ENCODE data around the gene OS9. TPM values are rescaled to one million over a fixed set of nuclear protein-coding genes. Genes with fewer than 3 reads are reported as not detected.
"Not testable (repeated sequence)": the region's sequence is repeated elsewhere in the genome, so short reads cannot be mapped to it uniquely, and the experiment has no call there.

Gene OS9
- total RNA-seq, 1 experiment from 2014 or later, result 72.6 TPM

- H3K27ac ChIP-seq (ENCODE audit: low read length), result no peak overlapping the region
- H3K79me2 ChIP-seq (ENCODE audit: low read length), result no peaks in the 10 kb centered on the region
- no peaks in the 10 kb centered on the region for H3K36me3 ChIP-seq (ENCODE audit: insufficient read depth, low read length)
- H3K4me2 ChIP-seq (ENCODE audit: low read depth, low read length, poor library complexity, severe bottlenecking), result no peak overlapping the region
- no peak overlapping the region for H3K4me3 ChIP-seq (ENCODE audit: low read length)
- H3K9me2 ChIP-seq (replicated peaks; ENCODE audit: insufficient read depth, low read length), result no peaks in the 10 kb centered on the region
- H3K9ac ChIP-seq (ENCODE audit: low read length), result no peak overlapping the region
- H3K9me3 ChIP-seq (ENCODE audit: low read length), result peaks cover 7% of the 10 kb centered on the region
- DNase-seq, result no peak
- H2AFZ ChIP-seq (ENCODE audit: low read length), result no peak overlapping the region
- no peaks in the 10 kb centered on the region for H3K4me1 ChIP-seq (ENCODE audit: low read length)
- H3K27me3 ChIP-seq (ENCODE audit: low read length), result no peaks in the 10 kb centered on the region
- no peaks in the 10 kb centered on the region for H4K20me1 ChIP-seq (ENCODE audit: insufficient read depth, low read depth, low read length)
Measured at GRCh38 chr12:57658890-57659289, 35.0 kb upstream of the OS9 start.

GRCh38 chr12:57661376-57661775, 32.6 kb upstream of the OS9 start:
- Histone ChIP-seq H3K4me1 (ENCODE audit: low read length) (no peaks in the 10 kb centered on the region), H3K4me2 (ENCODE audit: low read depth, low read length, poor library complexity, severe bottlenecking) (no peak overlapping the region), H3K79me2 (ENCODE audit: low read length) (no peaks in the 10 kb centered on the region), H2AFZ (ENCODE audit: low read length) (no peak overlapping the region), H4K20me1 (ENCODE audit: insufficient read depth, low read depth, low read length) (no peaks in the 10 kb centered on the region), H3K9ac (ENCODE audit: low read length) (no peak overlapping the region), H3K4me3 (ENCODE audit: low read length) (no peak overlapping the region), H3K27me3 (ENCODE audit: low read length) (no peaks in the 10 kb centered on the region), H3K36me3 (ENCODE audit: insufficient read depth, low read length) (no peaks in the 10 kb centered on the region), H3K9me2 (replicated peaks; ENCODE audit: insufficient read depth, low read length) (no peaks in the 10 kb centered on the region), H3K9me3 (ENCODE audit: low read length) (peaks cover 7% of the 10 kb centered on the region), H3K27ac (ENCODE audit: low read length) (no peak overlapping the region)
- peak; percentile 27 for DNase-seq

- H3K4me2 ChIP-seq (ENCODE audit: low read depth, low read length, poor library complexity, severe bottlenecking); H3K27me3 ChIP-seq (ENCODE audit: low read length); H3K4me1 ChIP-seq (ENCODE audit: low read length); DNase-seq; H3K36me3 ChIP-seq (ENCODE audit: insufficient read depth, low read length); H2AFZ ChIP-seq (ENCODE audit: low read length); H3K4me3 ChIP-seq (ENCODE audit: low read length); H3K79me2 ChIP-seq (ENCODE audit: low read length); H3K9me3 ChIP-seq (ENCODE audit: low read length); H3K27ac ChIP-seq (ENCODE audit: low read length); H4K20me1 ChIP-seq (ENCODE audit: insufficient read depth, low read depth, low read length); H3K9ac ChIP-seq (ENCODE audit: low read length); H3K9me2 ChIP-seq (replicated peaks; ENCODE audit: insufficient read depth, low read length): not testable (repeated sequence)
Measured at GRCh38 chr12:57665066-57665820, 28.7 kb upstream of the OS9 start.

- Histone ChIP-seq H4K20me1 (ENCODE audit: insufficient read depth, low read depth, low read length) (no peaks in the 10 kb centered on the region), H3K79me2 (ENCODE audit: low read length) (no peaks in the 10 kb centered on the region), H3K9me3 (ENCODE audit: low read length) (no peaks in the 10 kb centered on the region), H3K9ac (ENCODE audit: low read length) (no peak overlapping the region), H2AFZ (ENCODE audit: low read length) (no peak overlapping the region), H3K36me3 (ENCODE audit: insufficient read depth, low read length) (no peaks in the 10 kb centered on the region), H3K9me2 (replicated peaks; ENCODE audit: insufficient read depth, low read length) (no peaks in the 10 kb centered on the region), H3K4me3 (ENCODE audit: low read length) (no peak overlapping the region), H3K27ac (ENCODE audit: low read length) (no peak overlapping the region), H3K4me2 (ENCODE audit: low read depth, low read length, poor library complexity, severe bottlenecking) (no peak overlapping the region), H3K27me3 (ENCODE audit: low read length) (no peaks in the 10 kb centered on the region), H3K4me1 (ENCODE audit: low read length) (no peaks in the 10 kb centered on the region)
- no peak for DNase-seq
Measured at GRCh38 chr12:57666897-57667296, 27.0 kb upstream of the OS9 start.

GRCh38 chr12:57669691-57670090, 24.2 kb upstream of the OS9 start:
- H3K79me2 ChIP-seq (ENCODE audit: low read length); H2AFZ ChIP-seq (ENCODE audit: low read length); H3K4me2 ChIP-seq (ENCODE audit: low read depth, low read length, poor library complexity, severe bottlenecking); H4K20me1 ChIP-seq (ENCODE audit: insufficient read depth, low read depth, low read length); H3K36me3 ChIP-seq (ENCODE audit: insufficient read depth, low read length); H3K9me2 ChIP-seq (replicated peaks; ENCODE audit: insufficient read depth, low read length); H3K27me3 ChIP-seq (ENCODE audit: low read length); DNase-seq; H3K4me3 ChIP-seq (ENCODE audit: low read length); H3K4me1 ChIP-seq (ENCODE audit: low read length); H3K9me3 ChIP-seq (ENCODE audit: low read length); H3K27ac ChIP-seq (ENCODE audit: low read length); H3K9ac ChIP-seq (ENCODE audit: low read length): not testable (repeated sequence)

GRCh38 chr12:57671811-57672210, 22.1 kb upstream of the OS9 start:
- not testable (repeated sequence) for H3K4me2 ChIP-seq (ENCODE audit: low read depth, low read length, poor library complexity, severe bottlenecking); H3K4me3 ChIP-seq (ENCODE audit: low read length); H3K9me3 ChIP-seq (ENCODE audit: low read length); H3K4me1 ChIP-seq (ENCODE audit: low read length); H3K36me3 ChIP-seq (ENCODE audit: insufficient read depth, low read length); H3K27me3 ChIP-seq (ENCODE audit: low read length); H3K79me2 ChIP-seq (ENCODE audit: low read length); H2AFZ ChIP-seq (ENCODE audit: low read length); H3K9ac ChIP-seq (ENCODE audit: low read length); H3K9me2 ChIP-seq (replicated peaks; ENCODE audit: insufficient read depth, low read length); H3K27ac ChIP-seq (ENCODE audit: low read length); H4K20me1 ChIP-seq (ENCODE audit: insufficient read depth, low read depth, low read length); DNase-seq

- Histone ChIP-seq H4K20me1 (ENCODE audit: insufficient read depth, low read depth, low read length) (no peaks in the 10 kb centered on the region), H3K4me1 (ENCODE audit: low read length) (no peaks in the 10 kb centered on the region), H3K79me2 (ENCODE audit: low read length) (no peaks in the 10 kb centered on the region), H3K9me3 (ENCODE audit: low read length) (no peaks in the 10 kb centered on the region), H3K27ac (ENCODE audit: low read length) (no peak overlapping the region), H3K36me3 (ENCODE audit: insufficient read depth, low read length) (no peaks in the 10 kb centered on the region), H3K9me2 (replicated peaks; ENCODE audit: insufficient read depth, low read length) (no peaks in the 10 kb centered on the region), H3K4me2 (ENCODE audit: low read depth, low read length, poor library complexity, severe bottlenecking) (no peak overlapping the region), H3K27me3 (ENCODE audit: low read length) (no peaks in the 10 kb centered on the region), H3K4me3 (ENCODE audit: low read length) (no peak overlapping the region), H3K9ac (ENCODE audit: low read length) (no peak overlapping the region), H2AFZ (ENCODE audit: low read length) (no peak overlapping the region)
- no peak for DNase-seq
Measured at GRCh38 chr12:57672801-57673200, 21.1 kb upstream of the OS9 start.

- H3K9ac ChIP-seq (ENCODE audit: low read length), result no peak overlapping the region
- no peak overlapping the region for H2AFZ ChIP-seq (ENCODE audit: low read length)
- H3K4me3 ChIP-seq (ENCODE audit: low read length), result no peak overlapping the region
- H3K9me3 ChIP-seq (ENCODE audit: low read length), result no peaks in the 10 kb centered on the region
- H3K4me1 ChIP-seq (ENCODE audit: low read length), result no peaks in the 10 kb centered on the region
- DNase-seq, result no peak
- H3K27ac ChIP-seq (ENCODE audit: low read length), result no peak overlapping the region
- H3K27me3 ChIP-seq (ENCODE audit: low read length), result no peaks in the 10 kb centered on the region
- no peak overlapping the region for H3K4me2 ChIP-seq (ENCODE audit: low read depth, low read length, poor library complexity, severe bottlenecking)
- no peaks in the 10 kb centered on the region for H3K36me3 ChIP-seq (ENCODE audit: insufficient read depth, low read length)
- H3K9me2 ChIP-seq (replicated peaks; ENCODE audit: insufficient read depth, low read length), result no peaks in the 10 kb centered on the region
- no peaks in the 10 kb centered on the region for H3K79me2 ChIP-seq (ENCODE audit: low read length)
- no peaks in the 10 kb centered on the region for H4K20me1 ChIP-seq (ENCODE audit: insufficient read depth, low read depth, low read length)
Measured at GRCh38 chr12:57674691-57675090, 19.2 kb upstream of the OS9 start.

GRCh38 chr12:57677947-57678346, 16.0 kb upstream of the OS9 start:
- not testable (repeated sequence) for H3K9me3 ChIP-seq (ENCODE audit: low read length); H3K4me2 ChIP-seq (ENCODE audit: low read depth, low read length, poor library complexity, severe bottlenecking); H3K9me2 ChIP-seq (replicated peaks; ENCODE audit: insufficient read depth, low read length); H3K9ac ChIP-seq (ENCODE audit: low read length); H3K79me2 ChIP-seq (ENCODE audit: low read length); H2AFZ ChIP-seq (ENCODE audit: low read length); H3K36me3 ChIP-seq (ENCODE audit: insufficient read depth, low read length); DNase-seq; H3K4me1 ChIP-seq (ENCODE audit: low read length); H3K4me3 ChIP-seq (ENCODE audit: low read length); H3K27me3 ChIP-seq (ENCODE audit: low read length); H4K20me1 ChIP-seq (ENCODE audit: insufficient read depth, low read depth, low read length); H3K27ac ChIP-seq (ENCODE audit: low read length)
